HL-60 (cell line): ENCODE data around the gene MYH7B. TPM values are rescaled to one million over a fixed set of nuclear protein-coding genes. Genes with fewer than 3 reads are reported as not detected.

Experiments
- DNase-seq, 2 experiments: peaks; one replicate each; pipeline ENCODE4 v3.0.0-alpha.2; 2010 to 2020; ENCODE audit warnings: low read depth in 1 of 2, low spot score in 1 of 2
- H3K27ac ChIP-seq: fragments of 250-450 bp; sonication (Bioruptor Pico); replicated peaks from 2 replicates; pipeline ENCODE4 v1.5.1; 2020; ENCODE audit warnings: mild to moderate bottlenecking, moderate library complexity
- H3K27me3 ChIP-seq: fragments of 250-450 bp; sonication (Bioruptor Pico); 2 replicates; pipeline ENCODE4 v1.5.1; 2021; ENCODE audit warnings: mild to moderate bottlenecking, moderate library complexity; ENCODE audit not compliant: insufficient read depth, poor library complexity, severe bottlenecking
- H3K4me3 ChIP-seq: replicated peaks from 2 replicates; pipeline ENCODE4 v1.5.1; 2011; ENCODE audit warnings: mild to moderate bottlenecking, control low read depth, low read length; ENCODE audit not compliant: insufficient read depth
- CTCF ChIP-seq: IDR thresholded peaks from one replicate; pipeline ENCODE4 v1.5.1; 2011; ENCODE audit warnings: low read length, control low read depth, inconsistent platforms; ENCODE audit not compliant: insufficient read depth
- GABPA ChIP-seq: IDR thresholded peaks from 2 replicates; pipeline ENCODE4 v1.6.1; 2012; ENCODE audit warnings: low read depth
- POLR2AphosphoS5 ChIP-seq: IDR thresholded peaks from 2 replicates; pipeline ENCODE4 v1.6.1; 2012; ENCODE audit warnings: low read depth
- SPI1 ChIP-seq: IDR thresholded peaks from 2 replicates; pipeline ENCODE4 v1.6.1; 2012; ENCODE audit warnings: low read depth, mild to moderate bottlenecking, borderline replicate concordance
- microRNA-seq: library from miRNA; unstranded; fragments of <30 nt; microRNA quantifications from one replicate; pipeline ENCODE4, GENCODE V29; 2018
- TF ChIP-seq, protein P1 (sequence below): IDR thresholded peaks from 2 replicates; pipeline ENCODE4 v1.6.1; 2012; ENCODE audit warnings: low read depth; ENCODE audit not compliant: insufficient replicate concordance

The MYH7B gene

DNA sequence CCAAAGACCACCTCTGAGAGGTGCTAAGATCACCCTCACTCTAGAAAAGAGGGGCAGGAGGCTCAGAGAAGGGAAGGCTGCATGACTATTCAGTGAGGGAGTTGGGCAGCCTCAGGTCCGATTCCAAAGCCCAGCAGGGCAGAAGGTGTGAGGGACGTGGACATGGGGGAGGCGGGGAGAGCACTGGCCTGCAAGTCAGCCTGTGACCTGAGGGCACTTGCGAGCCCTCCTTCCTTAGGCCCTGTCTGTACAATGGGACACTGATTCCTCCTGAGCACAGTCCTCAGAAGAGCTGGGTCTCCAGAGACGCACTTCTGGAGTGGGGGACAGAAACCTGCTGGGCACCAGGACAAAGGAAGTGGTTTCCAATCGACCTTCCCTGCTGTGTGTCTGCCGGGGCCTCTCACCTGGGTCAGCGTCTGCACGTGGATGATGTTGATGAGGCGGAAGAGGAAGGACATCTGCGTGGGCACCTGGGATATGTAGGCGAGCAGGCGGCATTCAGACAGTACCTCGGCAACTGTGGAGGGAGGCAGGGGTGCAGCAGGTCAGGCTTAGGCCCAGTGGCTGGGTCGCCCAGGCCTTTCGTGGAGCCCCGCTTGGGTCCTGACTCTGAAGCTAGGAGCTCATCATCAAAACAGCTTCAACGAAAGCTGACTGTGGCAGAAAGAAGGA, 48.5 kb downstream of the MYH7B start:
- no peak for DNase-seq
- TF ChIP-seq CTCF: no peak
- no peak for TF ChIP-seq POLR2AphosphoS5
- no peak for TF ChIP-seq SPI1
- no peak for TF ChIP-seq GABPA
- TF ChIP-seq, protein P1, sequence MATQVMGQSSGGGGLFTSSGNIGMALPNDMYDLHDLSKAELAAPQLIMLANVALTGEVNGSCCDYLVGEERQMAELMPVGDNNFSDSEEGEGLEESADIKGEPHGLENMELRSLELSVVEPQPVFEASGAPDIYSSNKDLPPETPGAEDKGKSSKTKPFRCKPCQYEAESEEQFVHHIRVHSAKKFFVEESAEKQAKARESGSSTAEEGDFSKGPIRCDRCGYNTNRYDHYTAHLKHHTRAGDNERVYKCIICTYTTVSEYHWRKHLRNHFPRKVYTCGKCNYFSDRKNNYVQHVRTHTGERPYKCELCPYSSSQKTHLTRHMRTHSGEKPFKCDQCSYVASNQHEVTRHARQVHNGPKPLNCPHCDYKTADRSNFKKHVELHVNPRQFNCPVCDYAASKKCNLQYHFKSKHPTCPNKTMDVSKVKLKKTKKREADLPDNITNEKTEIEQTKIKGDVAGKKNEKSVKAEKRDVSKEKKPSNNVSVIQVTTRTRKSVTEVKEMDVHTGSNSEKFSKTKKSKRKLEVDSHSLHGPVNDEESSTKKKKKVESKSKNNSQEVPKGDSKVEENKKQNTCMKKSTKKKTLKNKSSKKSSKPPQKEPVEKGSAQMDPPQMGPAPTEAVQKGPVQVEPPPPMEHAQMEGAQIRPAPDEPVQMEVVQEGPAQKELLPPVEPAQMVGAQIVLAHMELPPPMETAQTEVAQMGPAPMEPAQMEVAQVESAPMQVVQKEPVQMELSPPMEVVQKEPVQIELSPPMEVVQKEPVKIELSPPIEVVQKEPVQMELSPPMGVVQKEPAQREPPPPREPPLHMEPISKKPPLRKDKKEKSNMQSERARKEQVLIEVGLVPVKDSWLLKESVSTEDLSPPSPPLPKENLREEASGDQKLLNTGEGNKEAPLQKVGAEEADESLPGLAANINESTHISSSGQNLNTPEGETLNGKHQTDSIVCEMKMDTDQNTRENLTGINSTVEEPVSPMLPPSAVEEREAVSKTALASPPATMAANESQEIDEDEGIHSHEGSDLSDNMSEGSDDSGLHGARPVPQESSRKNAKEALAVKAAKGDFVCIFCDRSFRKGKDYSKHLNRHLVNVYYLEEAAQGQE: no peak
- Histone ChIP-seq H3K4me3 (no peak overlapping the region), H3K27ac (no peak overlapping the region), H3K27me3 (no peaks in the 10 kb centered on the region)

- no peak for TF ChIP-seq SPI1
- TF ChIP-seq POLR2AphosphoS5: no peak
- no peak for TF ChIP-seq CTCF
- TF ChIP-seq, protein P1: no peak
- TF ChIP-seq GABPA: no peak
- Histone ChIP-seq H3K4me3 (no peak overlapping the region), H3K27ac (no peak overlapping the region), H3K27me3 (no peaks in the 10 kb centered on the region)
- no peak for DNase-seq
Observed at GRCh38 chr20:35004749-35005462, 49.2 kb downstream of the MYH7B start.

Small RNA genes within 50 kb of the gene (microRNA-seq; reads per million reads assigned to microRNA genes)
- gene MIR499A (not detected), gene MIR499B (not detected)
